Thymus (tissue), 14 donors: ENCODE results near the gene ABCA13. TPM values are rescaled to one million over a fixed set of nuclear protein-coding genes. Genes with fewer than 3 reads are reported as not detected.

Source experiments
- DNase-seq, 9 donors: peaks; one replicate each; pipeline ENCODE4 v3.0.0-alpha.2; 2013; ENCODE audit warnings: low spot score in 9 of 9, low read depth in 6 of 9, missing footprints in 1 of 9
- H3K27ac ChIP-seq, 2 donors: one replicate each; pipeline ENCODE4 v1.5.1; 2013; ENCODE audit warnings: control low read depth in 1 of 2, low read depth in 1 of 2, low read length in 1 of 2, mild to moderate bottlenecking in 1 of 2, moderate library complexity in 1 of 2
- H3K27me3 ChIP-seq, 2 donors: one replicate each; pipeline ENCODE4 v1.5.1; 2013; ENCODE audit warnings: low read length in 1 of 2; ENCODE audit not compliant: control insufficient read depth in 2 of 2, insufficient read depth in 1 of 2
- H3K36me3 ChIP-seq, 2 donors: one replicate each; pipeline ENCODE4 v1.5.1; 2013; ENCODE audit warnings: low read length in 1 of 2, mild to moderate bottlenecking in 1 of 2, moderate library complexity in 1 of 2; ENCODE audit not compliant: control insufficient read depth in 2 of 2, insufficient read depth in 2 of 2
- H3K4me1 ChIP-seq, 2 donors: one replicate each; pipeline ENCODE4 v1.5.1; 2013; ENCODE audit warnings: low read length in 2 of 2; ENCODE audit not compliant: control insufficient read depth in 2 of 2, insufficient read depth in 2 of 2
- H3K4me3 ChIP-seq, 2 donors: one replicate each; pipeline ENCODE4 v1.5.1; 2013; ENCODE audit warnings: low read length in 2 of 2, control low read depth in 1 of 2, mild to moderate bottlenecking in 1 of 2
- H3K9me3 ChIP-seq, 2 donors: one replicate each; pipeline ENCODE4 v1.5.1; 2013; ENCODE audit warnings: low read length in 1 of 2, mild to moderate bottlenecking in 1 of 2; ENCODE audit not compliant: control insufficient read depth in 2 of 2, insufficient read depth in 1 of 2
- WGBS: extraction: QIAGEN DNeasy Blood & Tissue Kit; methylation state at CpG from one replicate; pipeline ENCODE4 v1.1.7; 2013; 5-methylcytosine and 5-hydroxymethylcytosine counted together
- long read RNA-seq, 10 donors: transcript quantifications; one replicate each; lab custom pipeline, GENCODE V29; 2026
- polyA plus RNA-seq: library from polyadenylated mRNA; stranded (reverse); fragments of 200-250 nt; gene quantifications from one replicate; pipeline ENCODE4 v1.2.3, GENCODE V29; 2013
- total RNA-seq: library from RNA; stranded (reverse); fragments of 120-200 nt; gene quantifications from one replicate; pipeline ENCODE4 v1.2.4, GENCODE V29; 2013
- donor health status: healthy.

ABCA13 gene, protein sequence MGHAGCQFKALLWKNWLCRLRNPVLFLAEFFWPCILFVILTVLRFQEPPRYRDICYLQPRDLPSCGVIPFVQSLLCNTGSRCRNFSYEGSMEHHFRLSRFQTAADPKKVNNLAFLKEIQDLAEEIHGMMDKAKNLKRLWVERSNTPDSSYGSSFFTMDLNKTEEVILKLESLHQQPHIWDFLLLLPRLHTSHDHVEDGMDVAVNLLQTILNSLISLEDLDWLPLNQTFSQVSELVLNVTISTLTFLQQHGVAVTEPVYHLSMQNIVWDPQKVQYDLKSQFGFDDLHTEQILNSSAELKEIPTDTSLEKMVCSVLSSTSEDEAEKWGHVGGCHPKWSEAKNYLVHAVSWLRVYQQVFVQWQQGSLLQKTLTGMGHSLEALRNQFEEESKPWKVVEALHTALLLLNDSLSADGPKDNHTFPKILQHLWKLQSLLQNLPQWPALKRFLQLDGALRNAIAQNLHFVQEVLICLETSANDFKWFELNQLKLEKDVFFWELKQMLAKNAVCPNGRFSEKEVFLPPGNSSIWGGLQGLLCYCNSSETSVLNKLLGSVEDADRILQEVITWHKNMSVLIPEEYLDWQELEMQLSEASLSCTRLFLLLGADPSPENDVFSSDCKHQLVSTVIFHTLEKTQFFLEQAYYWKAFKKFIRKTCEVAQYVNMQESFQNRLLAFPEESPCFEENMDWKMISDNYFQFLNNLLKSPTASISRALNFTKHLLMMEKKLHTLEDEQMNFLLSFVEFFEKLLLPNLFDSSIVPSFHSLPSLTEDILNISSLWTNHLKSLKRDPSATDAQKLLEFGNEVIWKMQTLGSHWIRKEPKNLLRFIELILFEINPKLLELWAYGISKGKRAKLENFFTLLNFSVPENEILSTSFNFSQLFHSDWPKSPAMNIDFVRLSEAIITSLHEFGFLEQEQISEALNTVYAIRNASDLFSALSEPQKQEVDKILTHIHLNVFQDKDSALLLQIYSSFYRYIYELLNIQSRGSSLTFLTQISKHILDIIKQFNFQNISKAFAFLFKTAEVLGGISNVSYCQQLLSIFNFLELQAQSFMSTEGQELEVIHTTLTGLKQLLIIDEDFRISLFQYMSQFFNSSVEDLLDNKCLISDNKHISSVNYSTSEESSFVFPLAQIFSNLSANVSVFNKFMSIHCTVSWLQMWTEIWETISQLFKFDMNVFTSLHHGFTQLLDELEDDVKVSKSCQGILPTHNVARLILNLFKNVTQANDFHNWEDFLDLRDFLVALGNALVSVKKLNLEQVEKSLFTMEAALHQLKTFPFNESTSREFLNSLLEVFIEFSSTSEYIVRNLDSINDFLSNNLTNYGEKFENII (N-terminal part only)
- 0.76 TPM for total RNA-seq
- polyA plus RNA-seq = 0.91 TPM
- long read RNA-seq, donor 1 = 0 reads
- long read RNA-seq, donor 2 = 0 reads
- long read RNA-seq, donor 3 = 0 reads
- long read RNA-seq, donor 4 = 0 reads
- long read RNA-seq, donor 5 = 0 reads
- long read RNA-seq, donor 6 = 0 reads
- long read RNA-seq, donor 7 = 0 reads
- long read RNA-seq, donor 8 = 0 reads
- long read RNA-seq, donor 9 = 0 reads
- long read RNA-seq, donor 10 = 0 reads

DNA sequence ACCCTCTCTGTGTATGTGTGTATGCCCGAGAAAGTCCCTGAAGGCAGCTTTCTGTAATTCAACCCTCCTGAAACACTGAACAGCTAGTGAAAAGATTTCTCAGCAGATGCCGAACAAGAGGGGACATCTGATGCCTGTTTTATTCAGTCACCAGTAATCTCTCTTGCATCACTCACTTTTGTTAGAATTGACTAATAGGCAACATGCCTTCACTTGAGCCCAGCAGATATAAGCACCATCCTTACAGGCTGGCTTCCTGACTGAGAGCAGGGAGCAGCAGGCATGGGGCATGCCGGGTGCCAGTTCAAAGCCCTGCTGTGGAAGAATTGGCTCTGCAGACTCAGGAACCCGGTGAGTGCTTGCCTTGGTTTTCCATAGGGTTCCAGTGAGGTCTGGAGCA, at the start of gene ABCA13:
TSS of gene ABCA13 (plus strand) at position 257 of the 400 bp plus-strand sequence. CDS start at position 283, 26 bp downstream.
- no peak within 1 kb of the TSS for H3K4me3 ChIP-seq
- H3K36me3 ChIP-seq = no peaks in the 10 kb centered on the region
- no peak within 1 kb of the TSS for H3K27ac ChIP-seq
- DNase-seq = no peak
- H3K27me3 ChIP-seq = no peaks in the 10 kb centered on the region
- H3K9me3 ChIP-seq = no peaks in the 10 kb centered on the region
- 92% methylated on average over 4 of the region's 4 CpGs for WGBS
- no peaks in the 10 kb centered on the region for H3K4me1 ChIP-seq

DNA sequence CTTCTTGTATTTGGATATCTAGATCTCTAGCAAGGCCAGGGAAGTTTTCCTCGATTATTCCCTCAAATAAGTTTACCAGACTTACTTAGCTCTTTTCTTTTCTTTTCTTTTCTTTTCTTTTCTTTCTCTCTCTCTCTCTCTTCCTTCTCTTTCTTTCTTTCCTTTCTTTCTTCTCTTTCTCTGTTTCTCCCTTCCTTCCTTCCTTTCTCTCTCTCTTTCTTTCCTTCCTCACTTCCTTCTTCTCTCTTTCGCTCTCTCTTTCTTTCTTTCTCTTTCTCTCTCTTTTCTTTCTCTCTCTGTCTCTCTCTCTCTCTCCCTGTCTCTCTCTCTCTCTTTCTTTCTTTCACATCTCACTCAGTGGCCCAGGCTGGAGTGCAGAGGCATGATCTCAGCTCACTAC, 45.2 kb upstream of the ABCA13 start:
- Histone ChIP-seq H3K9me3 (no peaks in the 10 kb centered on the region), H3K36me3 (no peaks in the 10 kb centered on the region), H3K27me3 (no peaks in the 10 kb centered on the region), H3K27ac (no peak overlapping the region), H3K4me3 (no peak overlapping the region), H3K4me1 (no peaks in the 10 kb centered on the region)
- 96% methylated on average over 2 of the region's 2 CpGs for WGBS
- no peak for DNase-seq

DNA sequence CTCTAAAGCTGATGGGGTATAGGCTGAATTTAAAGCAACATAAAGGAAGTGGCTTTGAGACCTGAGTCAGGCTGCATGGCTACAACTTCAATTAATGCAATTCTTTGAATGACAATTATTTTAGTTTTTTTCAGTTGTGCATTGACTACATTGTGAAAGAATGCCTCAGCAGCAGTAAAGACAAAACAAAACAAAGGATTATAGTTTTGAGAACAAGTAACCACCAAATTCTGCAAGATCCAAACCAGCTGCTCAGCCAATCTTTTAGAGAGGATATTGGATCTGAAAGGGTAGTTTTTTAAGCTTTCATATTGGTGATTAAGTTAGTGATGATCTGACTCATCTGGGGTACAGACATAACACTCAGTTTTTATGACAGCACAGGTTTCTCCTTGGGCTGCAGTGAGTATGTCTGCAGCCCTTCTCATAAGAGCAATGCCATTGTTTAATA, 40.6 kb upstream of the ABCA13 start:
- Histone ChIP-seq H3K27me3 (no peaks in the 10 kb centered on the region), H3K4me1 (no peaks in the 10 kb centered on the region)
- DNase-seq = no peak

DNA sequence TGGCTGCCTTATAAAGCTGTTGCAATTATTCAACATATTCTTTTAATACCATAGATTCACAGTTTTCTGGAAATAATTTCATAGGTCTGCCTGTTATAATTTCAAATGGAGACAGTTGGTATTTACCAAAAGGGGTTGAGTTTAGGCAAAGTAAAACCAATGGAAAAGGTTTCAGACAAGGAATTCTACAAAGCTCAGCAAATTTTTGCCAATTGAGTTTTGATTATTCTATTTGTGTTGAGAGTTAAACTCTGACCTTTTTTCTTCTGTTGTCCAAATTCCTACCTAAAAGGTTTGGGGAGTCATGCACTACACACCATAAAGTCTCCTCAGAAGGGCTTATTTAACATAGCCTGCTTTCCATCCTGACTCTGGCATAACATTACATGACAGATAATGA, 38.5 kb upstream of the ABCA13 start:
- DNase-seq = no peak
- Histone ChIP-seq H3K4me1 (no peaks in the 10 kb centered on the region), H3K27me3 (no peaks in the 10 kb centered on the region), H3K4me3 (no peak overlapping the region), H3K27ac (no peak overlapping the region), H3K9me3 (no peaks in the 10 kb centered on the region), H3K36me3 (no peaks in the 10 kb centered on the region)

More for the DNA sequence above, 40.6 kb upstream of the ABCA13 start:
- H3K36me3 ChIP-seq = no peaks in the 10 kb centered on the region
- no peaks in the 10 kb centered on the region for H3K9me3 ChIP-seq
- no peak overlapping the region for H3K4me3 ChIP-seq
- no peak overlapping the region for H3K27ac ChIP-seq

DNA sequence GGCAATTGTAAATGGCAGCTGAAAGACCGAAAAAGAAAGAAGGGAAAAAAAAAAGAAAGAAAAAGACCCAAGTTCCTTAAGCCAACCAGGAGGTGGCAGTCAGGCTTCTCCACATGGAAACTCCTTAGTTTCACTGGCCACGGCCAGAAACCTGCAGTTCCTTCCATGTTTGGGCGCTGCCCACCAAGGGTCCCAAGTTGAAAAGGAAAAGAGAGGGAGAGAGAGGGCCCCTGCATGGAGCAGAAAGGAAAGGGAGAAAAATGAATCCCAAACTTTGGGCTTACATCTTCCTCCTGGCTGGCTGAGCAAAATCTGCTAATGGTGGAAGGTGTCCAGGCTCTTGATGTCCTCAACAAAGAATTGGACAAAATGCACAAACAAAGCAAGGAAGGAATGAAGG, 31.8 kb upstream of the ABCA13 start:
- Histone ChIP-seq H3K4me1 (no peaks in the 10 kb centered on the region), H3K9me3 (no peaks in the 10 kb centered on the region), H3K36me3 (no peaks in the 10 kb centered on the region), H3K27ac (no peak overlapping the region), H3K4me3 (no peak overlapping the region), H3K27me3 (no peaks in the 10 kb centered on the region)
- WGBS = 49% methylated on average over 3 of the region's 3 CpGs
- DNase-seq = no peak

DNA sequence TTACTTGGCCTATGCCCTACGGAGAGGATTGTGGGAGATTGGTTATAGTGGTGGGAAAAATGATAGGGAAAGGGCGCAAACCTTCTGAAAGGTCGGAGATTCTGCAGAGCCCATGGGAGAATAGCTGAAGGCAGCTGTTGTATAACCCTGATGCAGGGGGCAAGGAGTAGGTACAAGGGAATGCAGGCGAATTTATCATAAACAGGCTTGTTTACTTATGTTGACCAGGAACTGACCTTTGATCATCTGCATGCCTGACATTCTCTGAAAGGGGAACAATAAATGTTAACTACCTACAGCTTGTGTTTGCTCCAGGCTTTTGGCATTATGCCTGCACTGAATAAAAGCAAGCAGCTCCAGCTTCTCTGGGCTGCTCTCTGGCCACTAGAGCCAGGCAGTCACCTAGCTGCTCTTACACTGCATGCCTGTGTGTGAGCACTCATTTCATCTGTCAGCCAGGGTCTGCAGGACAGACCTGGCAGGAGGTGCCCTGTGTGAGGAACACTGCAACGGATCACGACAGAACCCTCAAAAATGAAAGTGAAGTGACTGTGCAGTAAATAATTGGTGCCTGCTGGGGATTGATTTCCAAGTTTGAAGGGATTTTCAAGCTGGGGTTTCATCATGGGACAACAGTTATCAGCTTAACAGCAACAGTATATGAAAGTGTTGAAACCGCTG, 31.1 kb upstream of the ABCA13 start:
- H3K27me3 ChIP-seq = no peaks in the 10 kb centered on the region
- H3K9me3 ChIP-seq = no peaks in the 10 kb centered on the region
- no peak overlapping the region for H3K27ac ChIP-seq
- DNase-seq = no peak
- no peaks in the 10 kb centered on the region for H3K36me3 ChIP-seq
- H3K4me3 ChIP-seq = no peak overlapping the region
- WGBS = 79% methylated on average over 7 of the region's 7 CpGs
- H3K4me1 ChIP-seq = no peaks in the 10 kb centered on the region

DNA sequence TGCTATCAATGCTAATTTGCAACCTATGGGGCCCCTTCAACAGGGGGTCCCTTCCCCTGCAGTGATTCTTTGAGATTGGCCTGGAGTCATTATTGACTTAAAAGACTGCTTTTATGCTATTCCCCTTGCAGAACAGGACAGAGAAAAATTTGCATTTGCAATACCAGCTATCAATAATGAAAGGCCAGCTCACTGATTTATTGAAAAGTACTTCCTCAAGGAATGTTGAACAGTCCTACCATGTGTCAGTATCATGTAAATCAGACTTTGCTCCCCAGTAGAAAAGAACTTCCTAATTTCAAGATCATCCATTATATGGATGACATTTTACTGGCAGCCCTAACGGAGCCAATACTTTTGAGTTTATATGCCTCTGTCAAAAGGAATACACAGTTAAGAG, 29.7 kb upstream of the ABCA13 start:
- Histone ChIP-seq H3K9me3 (no peaks in the 10 kb centered on the region), H3K4me3 (no peak overlapping the region), H3K4me1 (no peaks in the 10 kb centered on the region), H3K27ac (no peak overlapping the region), H3K36me3 (no peaks in the 10 kb centered on the region), H3K27me3 (no peaks in the 10 kb centered on the region)
- DNase-seq = no peak
- 96% methylated on average over 1 of the region's 1 CpG for WGBS

DNA sequence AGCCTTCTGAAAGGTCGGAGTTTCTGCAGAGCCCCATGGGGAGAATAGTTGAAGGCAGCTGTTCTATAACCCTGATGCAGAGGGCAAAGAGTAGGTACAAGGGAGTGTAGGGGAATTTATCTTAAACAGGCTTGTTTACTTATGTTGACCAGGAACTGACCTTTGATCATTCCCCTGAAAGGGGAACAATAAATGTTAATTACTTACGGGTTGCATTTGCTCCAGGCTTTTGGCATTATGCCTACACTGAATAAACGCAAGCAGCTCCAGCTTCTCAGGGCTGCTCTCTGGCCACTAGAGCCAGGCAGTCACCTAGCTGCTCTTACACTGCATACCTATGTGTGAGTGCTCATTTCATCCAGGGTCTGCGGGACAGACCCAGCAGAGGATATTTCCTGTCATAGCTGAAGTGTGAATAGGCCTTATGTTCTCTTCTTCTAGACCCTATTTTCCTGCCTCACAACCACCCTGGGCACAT, 26.9 kb upstream of the ABCA13 start:
- WGBS = 96% methylated on average over 4 of the region's 4 CpGs
- H3K27ac ChIP-seq = no peak overlapping the region

More for the DNA sequence above, 26.9 kb upstream of the ABCA13 start:
- Histone ChIP-seq H3K4me1 (no peaks in the 10 kb centered on the region), H3K9me3 (no peaks in the 10 kb centered on the region), H3K27me3 (no peaks in the 10 kb centered on the region), H3K36me3 (no peaks in the 10 kb centered on the region), H3K4me3 (no peak overlapping the region)
- no peak for DNase-seq
